ENCODE data around the gene TUT1.

TUT1 gene

DNA sequence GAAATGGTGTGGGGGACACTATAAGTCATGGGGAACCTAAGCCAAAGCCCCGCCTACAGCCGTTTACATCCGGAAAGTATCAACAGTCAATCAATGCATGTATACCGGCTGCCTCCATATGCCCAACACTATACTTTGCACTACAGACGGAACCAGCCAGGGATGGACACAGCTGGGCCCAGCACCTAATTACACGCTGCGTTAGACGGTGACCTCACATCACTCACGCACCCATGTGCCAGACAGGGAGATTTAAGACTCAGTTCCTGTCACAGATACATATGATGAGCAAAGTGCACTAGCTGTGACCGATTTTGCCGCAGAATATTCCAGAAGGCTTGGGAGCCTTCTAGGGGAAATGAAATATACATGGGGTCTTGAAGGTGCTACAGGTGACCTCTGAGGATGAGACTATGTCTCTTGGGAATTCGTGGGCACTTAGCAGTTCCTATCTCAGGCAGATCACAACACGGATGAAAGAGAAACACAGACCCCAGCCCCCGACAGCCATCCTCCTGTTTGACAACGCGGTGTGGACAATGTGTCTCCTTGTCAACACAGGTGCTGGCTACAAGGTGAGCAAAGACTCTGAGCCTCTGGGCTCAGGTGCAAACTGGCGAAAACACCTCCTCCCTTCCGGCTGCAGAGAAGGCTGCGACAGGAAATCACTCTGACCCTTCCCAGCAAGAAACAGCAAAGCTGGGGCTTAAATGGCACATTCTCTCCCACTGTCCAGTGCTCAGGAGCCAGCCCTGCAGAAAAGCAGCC is 52.7 kb downstream of the TUT1 start:
- H3K36me3 ChIP-seq (ENCODE audit: insufficient read depth, low read length), result peaks cover 22% of the 10 kb centered on the region
- H3K27ac ChIP-seq, result no peak overlapping the region
- no peak overlapping the region for H3K9ac ChIP-seq (ENCODE audit: insufficient read length)
- no peak for DNase-seq (ENCODE audit: low read depth, low spot score)
- no peaks in the 10 kb centered on the region for H3K9me3 ChIP-seq (ENCODE audit: low read depth, low read length)
- TF ChIP-seq EZH2 (IDR thresholded peaks at IDR 0.05) (no peak), FOXP2 (optimal IDR thresholded peaks at IDR 0.05; ENCODE audit: control extremely low read depth, extremely low read length, insufficient read depth) (no peak), POLR2AphosphoS5 (IDR thresholded peaks at IDR 0.05; ENCODE audit: borderline replicate concordance, low read depth, low read length) (no peak)
- H3K4me3 ChIP-seq, result no peak overlapping the region

DNA sequence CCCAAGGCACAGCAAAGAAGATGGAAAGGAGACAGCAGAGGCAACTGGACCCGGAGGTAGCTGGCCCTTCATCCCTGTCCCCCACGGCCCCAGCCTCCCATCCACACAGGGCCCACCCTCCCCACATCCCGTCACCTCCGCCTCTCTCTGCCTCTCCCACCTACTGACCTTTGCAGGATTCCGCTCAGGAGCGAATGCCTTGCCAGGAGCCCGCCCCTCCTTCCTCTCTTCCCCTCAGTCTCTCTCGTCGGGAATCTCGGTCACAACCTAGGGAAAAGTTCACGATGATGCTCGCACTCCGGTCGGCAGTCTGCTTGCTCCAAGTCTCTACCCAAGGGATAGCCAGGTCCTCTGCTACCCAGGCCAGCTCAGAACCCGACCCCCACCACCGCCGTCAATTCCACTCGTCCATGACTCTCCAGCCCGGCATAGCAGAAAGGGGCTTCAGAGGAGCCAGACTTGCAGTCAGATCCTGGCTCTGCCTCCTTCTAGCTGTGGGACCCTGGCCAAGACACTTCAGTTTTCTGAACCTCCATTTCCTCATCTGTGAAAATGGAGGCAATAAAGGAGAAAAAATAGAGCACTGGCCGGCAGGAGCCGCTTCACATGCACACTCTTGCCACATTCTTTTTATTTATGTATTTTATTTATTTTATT is 54.9 kb downstream of the TUT1 start:
- Histone ChIP-seq H3K4me3 (no peak overlapping the region), H3K9ac (ENCODE audit: insufficient read length) (no peak overlapping the region), H3K9me3 (ENCODE audit: low read depth, low read length) (no peaks in the 10 kb centered on the region), H3K27ac (no peak overlapping the region), H3K36me3 (ENCODE audit: insufficient read depth, low read length) (peaks cover 44% of the 10 kb centered on the region)
- no peak for DNase-seq (ENCODE audit: low read depth, low spot score)
- no peak for TF ChIP-seq FOXP2 (optimal IDR thresholded peaks at IDR 0.05; ENCODE audit: control extremely low read depth, extremely low read length, insufficient read depth)
- TF ChIP-seq POLR2AphosphoS5 (IDR thresholded peaks at IDR 0.05; ENCODE audit: borderline replicate concordance, low read depth, low read length), result no peak
- TF ChIP-seq EZH2 (IDR thresholded peaks at IDR 0.05), result no peak

DNA sequence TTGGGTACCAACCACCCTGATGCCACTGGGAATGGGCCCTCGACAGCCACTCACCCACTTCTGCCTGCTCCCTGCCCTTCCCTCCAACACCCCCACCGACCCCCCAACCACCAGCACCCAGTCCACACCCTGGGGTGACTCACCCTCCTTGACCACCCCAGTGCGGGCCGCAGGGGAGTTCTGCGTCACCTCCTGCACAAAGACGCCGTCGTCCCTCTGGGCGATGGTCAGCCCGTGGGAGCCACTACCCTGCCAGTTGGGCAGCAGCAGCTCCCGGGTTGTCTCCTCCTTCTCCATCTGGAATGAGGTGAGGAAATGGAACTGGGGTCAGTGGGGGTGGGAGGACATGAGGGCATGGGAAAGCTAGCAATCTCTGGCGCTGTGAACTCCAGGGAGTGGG is 55.5 kb downstream of the TUT1 start:
- Histone ChIP-seq H3K36me3 (ENCODE audit: insufficient read depth, low read length) (peaks cover 50% of the 10 kb centered on the region), H3K9me3 (ENCODE audit: low read depth, low read length) (no peaks in the 10 kb centered on the region), H3K9ac (ENCODE audit: insufficient read length) (no peak overlapping the region), H3K27ac (no peak overlapping the region), H3K4me3 (no peak overlapping the region)
- DNase-seq (ENCODE audit: low read depth, low spot score), result no peak
- TF ChIP-seq EZH2 (IDR thresholded peaks at IDR 0.05), result no peak
- TF ChIP-seq POLR2AphosphoS5 (IDR thresholded peaks at IDR 0.05; ENCODE audit: borderline replicate concordance, low read depth, low read length), result no peak

DNA sequence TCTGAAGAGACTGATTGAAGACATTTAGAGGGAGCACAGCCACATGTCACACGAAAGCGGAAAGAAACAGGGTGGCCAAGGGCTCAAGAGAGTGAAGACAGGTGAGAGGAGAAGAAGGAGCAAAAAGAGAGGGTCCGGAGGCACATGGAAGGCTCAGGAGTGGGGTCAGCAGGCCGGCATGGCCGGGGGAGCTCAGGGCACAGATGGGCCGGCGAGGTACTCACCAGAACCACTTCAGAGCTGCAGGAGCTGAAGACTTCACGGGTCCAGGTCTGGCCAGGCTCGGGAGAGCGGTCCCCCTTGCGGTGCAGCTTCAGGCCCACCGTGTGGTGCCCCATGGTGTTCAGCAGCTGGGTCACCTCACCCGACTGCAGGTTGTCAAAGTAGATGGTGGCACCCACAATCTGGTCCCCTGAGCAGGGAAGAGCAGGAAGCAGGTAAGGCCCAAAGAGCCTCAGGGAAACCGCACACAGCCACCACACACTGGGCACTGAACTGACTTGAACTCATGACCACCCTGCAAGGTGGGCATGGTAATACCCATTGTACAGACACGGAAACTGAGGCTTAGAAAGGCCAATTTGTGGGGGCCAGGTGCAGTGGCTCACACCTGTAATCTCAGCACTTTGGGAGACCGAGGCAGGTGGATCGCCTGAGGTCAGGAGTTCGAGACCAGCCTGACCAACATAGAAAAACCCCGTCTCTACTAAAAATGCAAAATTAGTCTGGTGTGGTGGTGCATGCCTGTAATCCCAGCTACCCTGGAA is 56.4 kb downstream of the TUT1 start:
- no peak for DNase-seq (ENCODE audit: low read depth, low spot score)
- TF ChIP-seq POLR2AphosphoS5 (IDR thresholded peaks at IDR 0.05; ENCODE audit: borderline replicate concordance, low read depth, low read length) (no peak), EZH2 (IDR thresholded peaks at IDR 0.05) (no peak), FOXP2 (optimal IDR thresholded peaks at IDR 0.05; ENCODE audit: control extremely low read depth, extremely low read length, insufficient read depth) (no peak)
- no peak overlapping the region for H3K9ac ChIP-seq (ENCODE audit: insufficient read length)
- no peaks in the 10 kb centered on the region for H3K9me3 ChIP-seq (ENCODE audit: low read depth, low read length)
- H3K36me3 ChIP-seq (ENCODE audit: insufficient read depth, low read length), result peaks cover 52% of the 10 kb centered on the region
- H3K4me3 ChIP-seq, result no peak overlapping the region
- no peak overlapping the region for H3K27ac ChIP-seq

DNA sequence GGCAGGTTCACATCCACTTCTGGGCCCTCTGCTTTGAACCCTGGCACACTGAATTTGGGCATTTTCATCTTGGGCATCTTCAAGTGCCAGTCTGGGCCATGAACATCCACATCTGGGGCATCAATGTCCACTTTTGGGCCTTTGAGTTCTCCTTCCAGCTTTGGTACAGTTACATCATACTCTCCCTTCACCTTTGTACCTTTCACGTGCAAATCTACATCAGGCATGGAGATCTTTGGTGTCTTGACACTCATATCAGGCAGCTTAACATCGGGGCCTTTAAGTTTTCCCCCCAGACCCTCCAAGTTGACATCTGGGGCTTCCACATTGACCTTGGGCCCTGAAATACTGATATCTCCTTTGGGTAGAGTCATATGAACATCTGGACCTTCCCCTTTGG is 59.2 kb downstream of the TUT1 start:
- TF ChIP-seq EZH2 (IDR thresholded peaks at IDR 0.05), result no peak
- TF ChIP-seq POLR2AphosphoS5 (IDR thresholded peaks at IDR 0.05; ENCODE audit: borderline replicate concordance, low read depth, low read length), result no peak
- no peak for TF ChIP-seq FOXP2 (optimal IDR thresholded peaks at IDR 0.05; ENCODE audit: control extremely low read depth, extremely low read length, insufficient read depth)
- Histone ChIP-seq H3K27ac (no peak overlapping the region), H3K9ac (ENCODE audit: insufficient read length) (no peak overlapping the region), H3K36me3 (ENCODE audit: insufficient read depth, low read length) (peaks cover 58% of the 10 kb centered on the region), H3K9me3 (ENCODE audit: low read depth, low read length) (no peaks in the 10 kb centered on the region), H3K4me3 (no peak overlapping the region)
- DNase-seq (ENCODE audit: low read depth, low spot score), result no peak
